HG03139 (cell line): ENCODE measurements around the gene NHLRC1.
"Not testable (repeated sequence)": the region's sequence is repeated elsewhere in the genome, so short reads cannot be mapped to it uniquely, and the experiment has no call there.

Experiments
- ATAC-seq: cut with Tn5 transposase; IDR thresholded peaks from one replicate; pipeline ENCODE4 v1.9.1; 2021; ENCODE audit not compliant: unreplicated experiment

The NHLRC1 gene

DNA sequence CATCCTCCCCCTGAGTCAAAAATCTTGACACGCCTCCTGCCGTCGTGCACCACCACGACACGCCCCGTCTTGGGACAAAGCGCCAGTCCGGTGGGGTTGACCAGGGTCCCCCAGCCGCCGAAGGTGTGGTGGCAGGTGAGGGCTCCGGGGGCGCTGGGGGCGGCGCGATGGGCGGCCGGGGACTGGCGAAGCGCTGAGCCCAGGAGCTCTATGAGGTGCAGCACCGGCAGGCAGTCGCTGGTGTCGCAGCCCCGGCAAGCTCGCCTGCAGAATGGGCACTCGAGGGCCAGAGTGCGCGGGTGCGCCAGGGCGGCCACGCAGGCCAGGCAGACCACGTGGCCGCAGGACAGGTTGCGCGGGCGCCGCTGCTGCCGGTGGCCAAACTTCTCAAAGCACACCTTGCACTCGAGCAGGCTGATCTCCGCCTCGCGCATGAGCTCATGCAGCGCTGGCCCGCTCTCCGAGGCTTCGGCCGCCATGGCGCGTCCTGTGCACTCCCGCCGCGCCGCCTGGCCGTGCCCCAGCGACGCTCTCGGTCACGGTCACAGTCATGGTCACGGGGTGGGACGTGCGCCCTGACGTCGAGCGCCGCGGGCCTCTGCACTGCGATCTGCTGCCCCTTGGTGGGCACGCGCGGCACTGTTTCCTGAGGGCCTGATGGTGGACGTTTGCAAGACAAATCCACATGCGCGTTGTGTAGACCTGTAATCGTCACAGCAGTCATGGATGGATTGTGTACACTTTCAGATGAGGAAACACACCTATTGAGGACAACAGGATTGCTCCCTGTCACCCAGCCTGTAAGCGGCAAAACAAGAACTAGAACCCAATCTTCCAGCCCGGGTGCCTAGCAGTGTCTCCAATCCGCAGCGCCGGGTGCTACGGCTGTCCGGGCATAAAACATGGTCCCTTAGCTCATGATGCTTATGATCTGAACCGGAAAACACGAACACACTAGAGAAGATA lies at the start of gene NHLRC1:
NHLRC1 (minus strand) TSS at position 550 of the 966 bp plus-strand sequence; CDS start at position 479, 71 bp downstream.
- peak; percentile 100 for ATAC-seq

DNA sequence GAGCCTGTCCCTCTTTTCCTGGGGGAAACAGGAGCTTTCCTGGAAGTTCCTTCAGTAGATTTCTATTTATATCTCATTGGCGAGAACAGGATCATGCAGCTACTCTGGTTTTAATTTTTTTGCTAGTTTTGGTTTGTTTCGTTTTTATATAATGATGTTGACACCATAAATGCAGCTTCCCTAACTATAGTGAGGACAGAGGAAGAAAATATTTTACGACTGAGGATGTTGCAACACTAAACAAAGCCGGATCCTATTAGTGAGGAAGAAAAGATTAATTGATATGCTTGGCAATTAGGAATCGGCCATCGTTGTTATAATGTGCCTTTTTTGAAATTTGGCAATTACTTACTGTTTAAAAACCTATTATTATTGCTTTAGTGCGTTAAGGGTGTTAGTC lies 49.4 kb upstream of the NHLRC1 start:
- no peak for ATAC-seq

DNA sequence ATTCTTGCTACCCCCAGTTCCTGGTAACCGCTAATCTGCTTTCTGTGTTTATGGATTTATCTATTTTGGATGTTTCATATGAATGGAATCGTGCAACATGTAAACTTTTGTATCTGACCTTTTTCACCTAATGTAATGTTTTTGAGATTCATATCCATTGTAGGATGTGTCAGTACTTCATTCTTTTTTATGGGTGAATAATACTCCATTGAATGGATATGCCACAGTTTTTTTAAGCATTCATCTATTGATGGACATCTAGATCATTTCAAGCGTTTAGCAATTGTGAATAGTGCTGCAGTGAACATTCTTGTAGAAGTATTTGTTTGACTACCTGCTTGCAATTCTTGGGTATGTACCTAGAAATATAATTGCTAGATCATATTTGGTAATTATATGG lies 45.8 kb upstream of the NHLRC1 start:
- ATAC-seq: no peak

DNA sequence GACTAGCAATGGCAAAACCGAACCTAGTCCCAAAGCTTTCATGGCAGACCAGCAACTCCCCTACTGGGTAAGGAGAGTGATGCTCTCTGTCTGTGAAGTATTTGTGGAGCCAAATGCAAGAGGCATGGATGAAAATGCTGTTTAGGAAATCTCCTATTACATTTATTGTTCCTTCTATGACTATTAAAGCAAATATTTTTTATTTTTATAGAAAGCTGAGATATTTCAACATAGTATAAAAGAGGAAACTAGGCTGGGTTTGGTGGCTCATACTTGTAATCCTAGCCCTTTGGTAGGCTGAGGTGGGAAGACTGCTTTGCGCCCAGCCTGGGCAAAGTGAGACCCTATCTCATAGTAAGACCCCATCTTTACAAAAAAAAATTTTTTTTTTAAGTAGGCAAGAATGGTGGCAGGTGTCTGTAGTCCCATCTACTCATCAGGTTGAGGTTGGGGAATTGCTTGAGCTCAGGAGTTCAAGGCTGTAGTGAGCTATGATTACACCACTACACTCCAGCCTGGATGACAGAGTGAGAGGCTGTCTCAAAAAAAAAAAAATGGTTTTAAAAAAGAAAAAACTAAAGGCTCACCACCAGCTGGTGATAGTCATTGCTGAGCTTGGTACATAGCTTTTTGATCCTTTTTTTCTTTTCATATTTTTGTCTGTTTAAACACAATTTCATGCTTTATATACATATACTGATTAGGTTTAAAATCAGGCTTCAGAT lies 44.0 kb upstream of the NHLRC1 start:
- no peak for ATAC-seq

DNA sequence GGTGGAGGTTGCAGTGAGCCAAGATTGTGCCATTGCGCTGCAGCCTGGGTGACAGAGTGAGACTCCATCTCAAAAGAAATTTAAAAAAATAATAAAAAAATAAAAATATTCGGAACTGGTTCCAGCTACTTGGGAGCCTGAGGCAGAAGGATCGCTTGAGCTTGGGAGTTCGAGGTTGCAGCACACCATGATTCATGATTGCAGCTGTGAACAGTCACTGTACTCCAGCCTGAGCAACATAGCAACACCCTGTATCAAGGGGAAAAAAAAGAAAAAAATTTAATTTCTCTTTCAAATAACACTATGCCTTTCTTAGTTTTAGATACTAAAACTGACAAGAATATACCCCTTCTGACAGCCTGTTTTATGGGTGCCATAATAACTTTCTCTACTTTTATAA lies 43.3 kb upstream of the NHLRC1 start:
- ATAC-seq: no peak

DNA sequence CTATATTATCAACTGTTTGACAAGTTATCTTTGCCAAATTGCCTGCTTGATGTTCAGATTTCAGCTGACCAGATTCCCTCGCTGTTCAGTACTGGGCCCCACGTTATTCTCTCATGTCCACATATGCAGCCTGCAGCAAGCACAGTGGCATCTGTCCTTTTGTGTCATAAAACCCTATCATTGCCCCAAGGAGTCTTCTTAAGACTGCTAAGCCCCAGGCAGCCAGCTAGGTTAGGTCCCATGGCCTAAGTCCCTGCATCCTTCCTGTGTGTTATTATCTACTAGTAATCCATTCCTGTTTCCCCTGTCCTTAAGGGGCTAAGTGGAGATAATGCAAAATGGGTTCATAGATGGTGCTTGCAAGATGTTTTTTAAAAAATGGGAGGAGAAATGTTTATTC lies 39.9 kb upstream of the NHLRC1 start:
- no peak for ATAC-seq

DNA sequence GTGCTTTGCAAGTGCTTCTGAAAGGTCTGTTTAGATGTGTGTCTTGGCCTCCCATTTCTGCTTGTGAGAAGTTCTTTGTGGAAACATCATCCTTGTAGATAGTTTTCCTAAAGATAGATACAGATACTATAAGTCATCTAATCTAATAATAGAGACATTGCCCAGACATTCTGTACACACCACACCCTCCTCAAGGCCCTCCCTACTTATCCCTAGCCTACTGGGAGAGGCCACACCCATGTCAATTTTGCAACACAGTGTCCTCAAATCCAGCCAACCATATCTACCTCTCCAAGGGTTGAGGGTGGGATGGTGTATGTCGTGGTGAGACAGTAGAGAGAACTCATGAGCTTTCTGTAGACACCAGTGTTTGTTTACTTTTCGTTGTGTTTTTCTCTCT lies 39.0 kb upstream of the NHLRC1 start:
- ATAC-seq: no peak

DNA sequence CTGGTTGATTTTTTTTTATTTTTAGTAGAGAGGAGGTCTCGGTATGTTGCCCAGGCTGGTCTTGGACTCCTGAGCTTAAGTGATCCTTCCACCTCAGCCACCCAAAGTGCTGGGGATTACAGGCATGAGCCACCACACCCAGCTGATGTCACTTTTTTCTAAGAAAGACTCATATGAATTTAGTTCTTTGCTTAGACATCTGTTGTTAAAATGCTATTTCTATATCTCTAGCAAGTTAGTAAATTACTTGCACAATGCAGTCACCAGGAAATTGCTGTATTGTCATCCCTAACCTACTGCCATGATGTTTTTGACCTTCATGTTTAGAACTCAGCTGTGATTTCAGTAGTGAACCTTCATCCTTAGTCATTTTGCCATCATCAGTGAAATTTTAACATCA lies 38.4 kb upstream of the NHLRC1 start:
- no peak for ATAC-seq

DNA sequence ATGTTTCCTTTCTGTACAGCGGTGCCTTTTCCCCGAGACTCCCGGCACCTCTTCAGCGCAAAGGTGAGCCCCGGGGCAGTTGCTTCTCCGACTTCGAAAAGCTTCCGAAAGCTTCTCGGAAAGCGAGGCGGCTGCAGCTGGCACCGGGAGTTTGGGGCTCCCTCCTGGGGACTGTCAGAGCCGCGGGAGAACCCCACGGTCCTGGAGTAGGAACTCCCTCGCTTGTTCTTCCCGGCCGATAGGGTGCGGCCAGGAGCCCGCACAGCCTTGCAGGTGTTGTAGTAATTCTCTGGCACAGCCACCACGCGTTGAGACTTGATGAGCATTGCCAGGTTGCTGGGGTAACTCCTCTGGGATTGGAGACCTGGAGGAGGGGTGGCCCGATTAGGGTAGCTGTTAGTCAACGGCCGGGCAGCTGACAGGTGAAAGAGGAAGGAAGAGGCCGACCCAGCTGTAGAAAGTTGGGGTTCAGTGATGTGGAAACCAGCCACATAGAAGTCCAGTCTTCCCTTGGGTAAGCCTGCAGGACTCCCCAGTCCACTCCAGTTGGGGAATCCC lies 33.5 kb upstream of the NHLRC1 start:
- peak; percentile 34 for ATAC-seq

DNA sequence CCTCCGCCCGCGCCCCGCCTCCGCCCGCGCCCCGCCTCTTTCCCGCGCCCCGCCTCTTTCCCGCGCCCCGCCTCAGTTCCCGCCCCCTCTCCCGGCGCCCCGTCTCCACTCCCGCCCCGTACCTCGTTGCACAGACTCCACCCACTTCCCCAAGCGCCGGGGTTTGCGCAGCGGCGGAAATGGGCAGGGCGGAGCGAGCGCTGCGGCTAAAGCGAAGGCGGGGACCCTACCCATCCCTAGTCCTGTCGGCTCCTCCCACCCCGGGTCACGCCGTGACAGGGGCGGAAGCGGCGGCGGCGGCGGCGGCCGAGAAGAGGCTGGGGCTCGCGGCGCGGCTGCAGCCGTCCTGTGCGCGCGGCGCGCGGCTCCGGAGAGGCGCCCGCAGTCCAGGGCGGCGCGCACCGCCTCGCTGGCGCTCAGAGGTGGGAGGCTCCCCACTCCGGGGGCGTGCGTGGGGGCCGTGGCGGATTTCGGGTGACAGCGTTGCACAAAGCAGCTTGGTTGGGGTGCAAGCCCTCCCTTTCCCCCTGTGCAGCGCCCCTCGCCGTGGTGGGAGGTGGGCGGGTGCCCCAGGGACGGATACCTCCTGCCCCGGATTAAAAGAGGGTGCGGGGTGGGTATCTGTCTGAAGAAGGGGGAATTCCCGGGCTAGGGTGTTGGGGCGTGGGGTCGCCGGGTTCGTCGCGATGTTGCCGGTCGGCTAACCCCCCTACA lies 32.8 kb upstream of the NHLRC1 start, which contains the start of gene KDM1B:
KDM1B (plus strand) TSS at position 273 of the 714 bp plus-strand sequence. CDS start 4,474 bp downstream, outside the sequence.
- ATAC-seq: peak; percentile 86

DNA sequence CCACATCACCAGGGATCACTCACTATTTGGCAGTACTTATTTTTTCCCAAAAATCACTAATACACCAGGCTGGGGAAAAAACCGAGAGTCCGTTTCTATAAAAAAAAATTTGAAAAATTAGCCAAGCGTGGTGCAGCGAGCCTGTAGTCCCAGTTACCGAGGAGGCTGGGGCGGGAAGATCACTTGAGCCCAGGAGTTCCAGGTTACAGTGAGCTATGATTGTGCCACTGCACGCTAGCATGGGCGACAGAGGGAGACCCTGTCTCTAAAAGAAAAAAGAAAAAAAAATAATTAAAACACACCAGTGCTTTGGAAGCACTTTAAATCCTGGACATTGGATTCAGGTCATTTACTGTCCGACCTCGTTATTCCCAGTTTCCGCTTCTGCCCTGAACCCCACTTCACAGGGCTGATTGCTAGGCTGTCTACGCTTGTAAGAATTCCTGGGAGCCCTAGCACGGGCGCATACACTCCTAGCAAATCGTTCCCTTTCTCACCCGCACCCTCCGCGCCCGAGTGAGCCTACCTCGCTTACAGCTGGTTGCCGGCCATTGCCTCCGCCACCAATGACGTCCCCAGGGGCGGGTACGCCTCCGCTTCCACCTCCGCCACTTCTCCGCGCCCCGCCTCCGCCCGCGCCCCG lies 32.2 kb upstream of the NHLRC1 start, which contains the start of gene TPMT:
TPMT (minus strand) TSS at position 571 of the 643 bp plus-strand sequence. CDS start 5,950 bp downstream, outside the sequence.
- ATAC-seq: peak; percentile 51

DNA sequence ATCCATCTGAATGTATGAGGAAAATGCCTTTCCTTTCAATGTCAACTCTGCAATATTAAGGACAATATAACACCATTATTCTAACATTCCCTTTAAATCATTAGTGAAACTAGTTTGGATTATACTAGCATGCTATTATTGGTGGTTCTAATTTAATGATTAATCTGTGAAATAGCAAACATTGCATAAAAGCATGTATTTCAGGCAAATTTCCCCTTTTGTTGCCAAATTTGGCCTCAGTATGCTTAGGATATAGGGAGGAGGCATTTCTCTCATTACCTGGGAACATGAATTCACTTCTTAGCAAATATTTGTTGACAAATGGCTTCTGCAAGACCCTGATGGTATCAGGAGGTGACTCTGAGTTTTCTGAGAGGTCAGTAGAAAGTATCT lies 30.8 kb upstream of the NHLRC1 start:
- no peak for ATAC-seq

DNA sequence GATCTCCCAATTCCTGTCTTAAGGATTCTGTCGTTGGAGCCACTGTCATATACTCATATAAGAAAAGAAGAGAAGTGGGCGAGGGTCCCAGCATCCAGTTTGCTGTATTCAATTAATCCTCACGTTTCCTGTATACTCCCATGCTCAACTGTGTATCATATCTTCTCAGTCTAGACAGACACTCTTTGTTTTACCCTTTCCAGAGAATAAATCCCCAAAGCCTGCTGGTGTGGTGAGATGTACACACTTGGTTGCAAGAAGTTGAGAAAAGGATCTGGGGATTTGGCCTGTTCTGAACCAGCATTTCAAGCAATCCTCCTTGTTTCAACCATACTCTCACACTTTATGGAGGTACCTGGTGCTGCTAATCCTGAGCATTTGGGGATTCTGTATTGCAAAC lies 29.3 kb upstream of the NHLRC1 start:
- ATAC-seq: no peak

DNA sequence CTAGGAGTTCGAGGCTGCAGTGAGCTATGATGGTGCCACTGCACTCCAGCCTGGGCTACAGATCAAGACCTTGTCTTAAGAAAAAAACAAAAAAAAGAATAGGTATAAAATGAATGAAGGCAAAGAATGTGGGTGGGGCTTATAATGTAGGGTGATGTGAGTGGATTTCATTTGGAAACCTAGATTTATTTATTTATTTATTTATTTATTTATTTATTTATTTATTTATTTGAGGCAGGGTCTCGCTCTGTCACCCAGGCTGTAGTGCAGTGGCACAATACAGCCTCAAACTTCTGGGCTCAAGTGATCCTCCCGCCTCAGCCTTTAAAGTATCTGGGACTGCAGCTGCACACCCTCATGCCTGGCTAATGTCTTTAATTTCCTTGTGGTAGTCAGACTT lies 28.9 kb upstream of the NHLRC1 start:
- not testable (repeated sequence) for ATAC-seq

DNA sequence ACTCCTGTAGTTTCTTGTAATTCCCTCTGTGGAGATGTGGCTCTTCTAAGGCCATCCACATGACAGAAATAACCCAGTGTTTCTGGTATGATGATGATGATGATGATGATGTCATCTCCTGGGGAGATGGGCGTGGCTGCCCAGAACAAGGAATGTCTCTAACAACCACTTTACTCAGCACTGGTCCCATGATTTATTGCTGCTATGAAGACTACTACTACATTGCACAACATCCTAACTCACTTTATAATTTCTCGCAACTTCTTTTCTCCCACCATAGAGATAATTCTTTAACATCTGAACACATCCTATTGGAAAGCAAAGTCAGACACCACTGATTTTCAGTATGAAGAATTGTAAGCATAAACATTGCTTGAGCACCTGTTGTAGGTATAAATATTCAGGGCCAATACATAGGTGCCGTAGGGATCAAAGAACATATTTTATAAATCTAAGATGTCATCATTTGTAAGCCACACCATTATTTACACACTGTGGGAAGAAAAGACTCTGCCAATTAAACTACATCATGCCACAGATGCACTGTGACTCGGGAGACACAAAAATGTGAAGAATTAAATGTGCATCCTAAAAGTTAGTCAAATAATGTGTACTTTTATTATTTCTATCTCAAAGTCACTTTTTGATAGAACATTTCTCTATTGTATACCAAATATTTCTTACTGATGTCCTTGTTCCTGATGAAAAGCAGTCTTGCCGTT lies 26.0 kb upstream of the NHLRC1 start:
- ATAC-seq: no peak

DNA sequence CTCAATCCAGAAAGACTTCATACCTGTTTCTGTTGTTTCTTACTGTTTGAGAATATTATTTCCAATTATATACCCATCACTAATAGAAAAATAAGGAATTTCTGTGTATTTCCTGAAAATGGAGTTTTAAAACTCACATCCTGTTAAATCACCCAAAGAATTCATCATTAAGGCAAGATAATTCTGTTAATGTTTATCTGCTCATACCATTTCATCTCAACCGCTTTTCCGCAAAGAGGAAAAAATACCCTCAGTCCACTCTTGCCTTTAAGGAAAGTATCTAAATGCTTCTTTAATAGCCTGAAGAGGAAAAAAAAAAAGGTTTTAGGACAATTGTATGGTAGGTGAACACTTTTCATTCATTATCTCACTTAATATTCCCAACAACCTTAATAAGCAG lies 25.1 kb upstream of the NHLRC1 start:
- ATAC-seq: no peak

DNA sequence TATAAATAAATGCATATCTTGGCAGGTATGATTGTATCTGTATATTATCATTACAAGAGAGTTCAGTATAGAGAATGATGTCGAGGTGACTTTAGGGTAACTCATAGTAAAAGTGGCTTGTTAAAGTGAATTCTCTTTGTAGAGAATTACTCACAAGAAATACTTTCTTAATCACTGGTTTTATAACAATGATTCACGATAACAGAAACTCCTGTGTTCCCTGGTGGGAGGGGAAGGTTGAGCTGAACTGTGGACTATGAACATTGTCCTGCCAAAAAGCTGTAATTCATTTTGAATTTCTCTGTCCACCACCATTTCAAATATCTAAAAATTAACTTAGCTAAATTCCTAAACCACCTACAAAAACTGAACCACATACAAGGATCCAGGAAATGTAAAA lies 24.7 kb upstream of the NHLRC1 start:
- no peak for ATAC-seq

DNA sequence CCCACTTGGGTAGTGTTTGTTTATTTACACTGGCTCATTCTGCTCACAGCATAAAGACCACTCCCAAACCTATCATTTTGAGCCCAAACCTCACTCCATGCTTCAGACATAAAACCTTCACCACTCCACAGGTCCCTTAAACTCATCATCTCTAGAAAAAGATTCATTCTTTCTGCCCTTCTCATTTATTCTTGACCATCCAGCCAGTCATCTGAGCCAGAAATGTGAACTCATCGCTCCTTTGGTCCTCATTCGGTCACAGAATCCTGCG lies 20.0 kb upstream of the NHLRC1 start:
- no peak for ATAC-seq

DNA sequence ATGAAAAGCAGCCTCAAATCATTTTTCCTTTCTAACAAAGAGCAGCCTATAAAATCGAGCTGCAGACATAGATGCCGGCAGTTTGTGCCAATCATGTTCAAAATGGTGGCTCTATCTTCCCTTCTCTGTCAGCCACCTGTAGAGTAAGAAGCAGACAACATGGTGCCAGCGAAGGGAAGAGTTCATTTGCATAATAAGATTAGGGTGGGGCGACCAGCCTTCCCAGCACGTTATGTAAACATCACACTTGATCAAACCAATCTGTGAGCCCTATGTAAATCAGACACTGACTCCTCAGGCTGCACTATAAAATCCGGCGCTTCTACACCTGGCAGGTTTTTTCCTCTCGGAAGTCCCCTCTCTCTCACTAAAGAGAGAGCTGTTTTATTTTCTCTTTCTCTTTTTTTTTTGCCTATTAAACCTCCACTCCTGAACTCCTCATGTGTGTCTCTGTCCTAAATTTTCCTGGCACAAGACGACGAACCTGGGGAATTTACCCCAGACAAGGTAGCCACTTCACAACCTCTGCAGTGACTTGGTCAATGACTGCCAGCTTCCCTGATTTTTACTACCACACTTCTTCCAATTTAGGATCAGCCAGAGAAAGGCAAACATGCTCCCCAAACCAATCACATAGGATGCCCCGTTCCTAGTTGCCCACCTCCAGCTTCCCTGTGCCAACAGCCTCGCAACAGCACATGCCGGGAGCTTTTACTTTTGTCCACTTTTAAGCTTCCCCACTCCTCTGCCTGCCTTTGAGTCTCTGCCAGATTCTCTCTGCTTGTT lies 19.5 kb upstream of the NHLRC1 start:
- ATAC-seq: no peak
